Neural cell (in vitro differentiated cells): Measurements from ENCODE around the gene NIPSNAP2. TPM values are rescaled to one million over a fixed set of nuclear protein-coding genes. Genes with fewer than 3 reads are reported as not detected.

ENCODE experiments used
- H2AFZ ChIP-seq: fragments of 200-600, 300-800 bp; sonication (generic), shearing (Covaris generic); 2 replicates; pipeline ENCODE4 v1.6.0; 2014; ENCODE audit warnings: low read depth, mild to moderate bottlenecking, antibody characterized with exemption, low read length, moderate library complexity
- H3F3A ChIP-seq: fragments of 200-600 bp; shearing (Covaris generic); 2 replicates; pipeline ENCODE4 v1.6.1; 2016; ENCODE audit warnings: mild to moderate bottlenecking, moderate library complexity, mixed read lengths, antibody characterized with exemption, low read length; ENCODE audit not compliant: insufficient read depth, poor library complexity, severe bottlenecking
- H3K27ac ChIP-seq: fragments of 200-600, 300-800 bp; sonication (generic), shearing (Covaris generic); 2 replicates; pipeline ENCODE4 v1.5.1; 2014; ENCODE audit warnings: mild to moderate bottlenecking, low read length, moderate library complexity
- H3K27me3 ChIP-seq: fragments of 300-800, 200-600 bp; sonication (generic), shearing (Covaris generic); 2 replicates; pipeline ENCODE4 v1.6.0; 2014; ENCODE audit warnings: mild to moderate bottlenecking, low read depth, low read length, moderate library complexity; ENCODE audit not compliant: insufficient read depth
- H3K36me3 ChIP-seq: fragments of 300-800, 200-600 bp; sonication (generic), shearing (Covaris generic); 2 replicates; pipeline ENCODE4 v1.5.1; 2014; ENCODE audit warnings: mild to moderate bottlenecking, antibody characterized with exemption, low read length, moderate library complexity; ENCODE audit not compliant: insufficient read depth
- H3K4me2 ChIP-seq: fragments of 300-800, 200-600 bp; sonication (generic), shearing (Covaris generic); 2 replicates; pipeline ENCODE4 v1.6.0; 2014; ENCODE audit warnings: mild to moderate bottlenecking, low read length
- H3K4me3 ChIP-seq: fragments of 300-800, 200-600 bp; sonication (generic), shearing (Covaris generic); 2 replicates; pipeline ENCODE4 v1.5.1; 2014; ENCODE audit warnings: mild to moderate bottlenecking, low read length, moderate library complexity
- H3K79me2 ChIP-seq: fragments of 200-600 bp; shearing (Covaris generic); replicated peaks from 2 replicates; pipeline ENCODE4 v1.6.0; 2014; ENCODE audit warnings: mild to moderate bottlenecking, low read length, moderate library complexity; ENCODE audit not compliant: insufficient read depth
- H3K9ac ChIP-seq: fragments of 300-800, 200-600 bp; sonication (generic), shearing (Covaris generic); 2 replicates; pipeline ENCODE4 v1.6.1; 2016; ENCODE audit warnings: mild to moderate bottlenecking, low read length, mixed read lengths
- H3K9me2 ChIP-seq: fragments of 200-600 bp; shearing (Covaris generic); 2 replicates; pipeline ENCODE4 v1.6.1; 2016; ENCODE audit warnings: mild to moderate bottlenecking, low read length, mixed read lengths; ENCODE audit not compliant: insufficient read depth
- H3K9me3 ChIP-seq: fragments of 200-600, 300-800 bp; sonication (generic), shearing (Covaris generic); 2 replicates; pipeline ENCODE4 v1.6.1; 2016; ENCODE audit warnings: mild to moderate bottlenecking, mixed run types, low read length, moderate library complexity, mixed read lengths
- H4K20me1 ChIP-seq: fragments of 200-600 bp; shearing (Covaris generic); 2 replicates; pipeline ENCODE4 v1.6.1; 2016; ENCODE audit warnings: mild to moderate bottlenecking, mixed run types; ENCODE audit not compliant: insufficient read depth
- CTCF ChIP-seq: fragments of 450-650 bp; IDR thresholded peaks from 2 replicates; pipeline ENCODE4 v1.5.1; 2014; ENCODE audit warnings: antibody characterized with exemption, mild to moderate bottlenecking, moderate library complexity; ENCODE audit not compliant: poor library complexity, severe bottlenecking
- EP300 ChIP-seq: fragments of 450-650 bp; conservative IDR thresholded peaks from 2 replicates; pipeline ENCODE4 v1.6.1; 2014; ENCODE audit warnings: antibody characterized with exemption, mild to moderate bottlenecking, moderate library complexity; ENCODE audit not compliant: poor library complexity, severe bottlenecking
- EZH2 ChIP-seq: fragments of 200-600, 300-800 bp; shearing (Covaris generic), sonication (generic); IDR thresholded peaks from 2 replicates; pipeline ENCODE4 v1.6.1; 2014; ENCODE audit warnings: antibody characterized with exemption, low read length, borderline replicate concordance, mild to moderate bottlenecking; ENCODE audit not compliant: insufficient read depth, poor library complexity, severe bottlenecking
- MXI1 ChIP-seq: fragments of 450-650 bp; conservative IDR thresholded peaks from 2 replicates; pipeline ENCODE4 v1.6.1; 2014; ENCODE audit warnings: antibody characterized with exemption, mild to moderate bottlenecking; ENCODE audit not compliant: poor library complexity, severe bottlenecking
- POLR2AphosphoS5 ChIP-seq: IDR thresholded peaks from 2 replicates; pipeline ENCODE4 v1.6.1; 2012
- RAD21 ChIP-seq: fragments of 450-650 bp; conservative IDR thresholded peaks from 2 replicates; pipeline ENCODE4 v1.6.1; 2014; ENCODE audit warnings: antibody characterized with exemption, mild to moderate bottlenecking, moderate library complexity
- SMC3 ChIP-seq: fragments of 450-650 bp; conservative IDR thresholded peaks from 2 replicates; pipeline ENCODE4 v1.6.1; 2014; ENCODE audit warnings: antibody characterized with exemption, mild to moderate bottlenecking, moderate library complexity; ENCODE audit not compliant: poor library complexity
- TAF1 ChIP-seq: IDR thresholded peaks from 2 replicates; pipeline ENCODE4 v1.6.1; 2012; ENCODE audit warnings: low read depth
- polyA plus RNA-seq: library from polyadenylated mRNA; depleted of rRNA; stranded (reverse); fragments of >200 nt; gene quantifications from 2 replicates; pipeline ENCODE4 v1.2.3, GENCODE V29; 2014
- TF ChIP-seq, protein P1 (sequence below): IDR thresholded peaks from 2 replicates; pipeline ENCODE4 v1.6.1; 2012; ENCODE audit warnings: borderline replicate concordance

The NIPSNAP2 gene
- polyA plus RNA-seq, 1 donor from 2014 or later: 87.0 TPM

- H3K4me3 ChIP-seq: peak overlapping the region; percentile 86
- H3K36me3 ChIP-seq: no peaks in the 10 kb centered on the region
- H3K9me2 ChIP-seq: no peaks in the 10 kb centered on the region
- H3K79me2 ChIP-seq: peaks cover 34% of the 10 kb centered on the region
- H2AFZ ChIP-seq: peak overlapping the region; percentile 45
- peak overlapping the region; percentile 82 for H3K4me2 ChIP-seq
- peak overlapping the region; percentile 84 for H3K9ac ChIP-seq
- TF ChIP-seq SMC3: no peak
- no peak for TF ChIP-seq POLR2AphosphoS5
- TF ChIP-seq TAF1: no peak
- no peak for TF ChIP-seq EP300
- TF ChIP-seq, protein P1, sequence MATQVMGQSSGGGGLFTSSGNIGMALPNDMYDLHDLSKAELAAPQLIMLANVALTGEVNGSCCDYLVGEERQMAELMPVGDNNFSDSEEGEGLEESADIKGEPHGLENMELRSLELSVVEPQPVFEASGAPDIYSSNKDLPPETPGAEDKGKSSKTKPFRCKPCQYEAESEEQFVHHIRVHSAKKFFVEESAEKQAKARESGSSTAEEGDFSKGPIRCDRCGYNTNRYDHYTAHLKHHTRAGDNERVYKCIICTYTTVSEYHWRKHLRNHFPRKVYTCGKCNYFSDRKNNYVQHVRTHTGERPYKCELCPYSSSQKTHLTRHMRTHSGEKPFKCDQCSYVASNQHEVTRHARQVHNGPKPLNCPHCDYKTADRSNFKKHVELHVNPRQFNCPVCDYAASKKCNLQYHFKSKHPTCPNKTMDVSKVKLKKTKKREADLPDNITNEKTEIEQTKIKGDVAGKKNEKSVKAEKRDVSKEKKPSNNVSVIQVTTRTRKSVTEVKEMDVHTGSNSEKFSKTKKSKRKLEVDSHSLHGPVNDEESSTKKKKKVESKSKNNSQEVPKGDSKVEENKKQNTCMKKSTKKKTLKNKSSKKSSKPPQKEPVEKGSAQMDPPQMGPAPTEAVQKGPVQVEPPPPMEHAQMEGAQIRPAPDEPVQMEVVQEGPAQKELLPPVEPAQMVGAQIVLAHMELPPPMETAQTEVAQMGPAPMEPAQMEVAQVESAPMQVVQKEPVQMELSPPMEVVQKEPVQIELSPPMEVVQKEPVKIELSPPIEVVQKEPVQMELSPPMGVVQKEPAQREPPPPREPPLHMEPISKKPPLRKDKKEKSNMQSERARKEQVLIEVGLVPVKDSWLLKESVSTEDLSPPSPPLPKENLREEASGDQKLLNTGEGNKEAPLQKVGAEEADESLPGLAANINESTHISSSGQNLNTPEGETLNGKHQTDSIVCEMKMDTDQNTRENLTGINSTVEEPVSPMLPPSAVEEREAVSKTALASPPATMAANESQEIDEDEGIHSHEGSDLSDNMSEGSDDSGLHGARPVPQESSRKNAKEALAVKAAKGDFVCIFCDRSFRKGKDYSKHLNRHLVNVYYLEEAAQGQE: no peak
- TF ChIP-seq RAD21: no peak
- TF ChIP-seq EZH2: no peak
- H3F3A ChIP-seq: no peaks in the 10 kb centered on the region
- H3K9me3 ChIP-seq: peaks cover 3% of the 10 kb centered on the region
- H3K27ac ChIP-seq: peak overlapping the region; percentile 37
- H4K20me1 ChIP-seq: no peaks in the 10 kb centered on the region
- no peaks in the 10 kb centered on the region for H3K27me3 ChIP-seq
These were observed 700 bp downstream of the NIPSNAP2 start for GRCh38 chr7:55965100-55965470.

DNA sequence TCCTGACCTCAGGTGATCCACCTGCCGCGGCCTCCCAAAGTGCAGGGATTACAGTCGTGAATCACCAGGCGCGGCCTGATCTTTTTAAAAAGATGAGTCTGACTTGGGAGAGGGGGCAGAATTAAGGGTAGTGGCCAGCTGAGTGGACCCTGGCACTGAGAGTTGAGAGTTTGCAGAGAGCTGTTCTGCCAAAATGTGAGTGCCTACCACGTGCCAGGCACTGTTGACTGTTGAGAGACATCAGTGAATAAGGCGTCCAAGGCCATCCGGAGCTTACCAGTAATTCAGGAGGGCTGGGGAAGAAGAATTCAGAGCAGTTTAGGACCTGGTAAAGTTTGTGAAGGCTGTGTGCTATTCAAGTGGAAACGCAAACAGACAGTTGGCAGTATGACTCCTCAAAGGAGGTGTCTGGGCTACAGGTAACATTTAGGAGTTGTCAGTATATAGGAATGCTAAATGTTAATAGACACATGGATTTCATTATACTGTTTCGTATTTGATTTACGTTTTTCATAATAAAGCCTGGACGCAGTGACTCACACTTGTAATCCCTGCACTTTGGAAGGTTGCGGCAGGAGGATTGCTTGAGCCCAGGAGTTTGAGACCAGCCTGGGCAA is 1.5 kb downstream of the NIPSNAP2 start:
- Histone ChIP-seq H3K9ac (no peak overlapping the region), H3K4me3 (peak overlapping the region; percentile 86), H3K79me2 (peaks cover 39% of the 10 kb centered on the region)

More for the DNA sequence above, 1.5 kb downstream of the NIPSNAP2 start:
- no peak overlapping the region for H2AFZ ChIP-seq
- peaks cover 3% of the 10 kb centered on the region for H3K9me3 ChIP-seq
- H3K4me2 ChIP-seq: no peak overlapping the region
- no peaks in the 10 kb centered on the region for H3F3A ChIP-seq
- H4K20me1 ChIP-seq: no peaks in the 10 kb centered on the region
- TF ChIP-seq EP300: no peak
- no peak for TF ChIP-seq MXI1
- TF ChIP-seq RAD21: no peak
- TF ChIP-seq POLR2AphosphoS5: no peak
- TF ChIP-seq CTCF: no peak
- TF ChIP-seq TAF1: no peak
- no peak for TF ChIP-seq EZH2
- no peak for TF ChIP-seq SMC3
- TF ChIP-seq, protein P1: no peak
- H3K9me2 ChIP-seq: no peaks in the 10 kb centered on the region
- H3K27ac ChIP-seq: no peak overlapping the region
- no peaks in the 10 kb centered on the region for H3K27me3 ChIP-seq
- no peaks in the 10 kb centered on the region for H3K36me3 ChIP-seq
